CD4-positive, alpha-beta T cell treated with Interleukin-2 at 100 ng/mL for 4 hours (primary cell): ENCODE measurements around the gene PTPRN2.

Experiments used
- DNase-seq: peaks from one replicate; pipeline ENCODE4 v3.0.0-alpha.2; 2020; ENCODE audit warnings: low spot score

The PTPRN2 gene

DNA sequence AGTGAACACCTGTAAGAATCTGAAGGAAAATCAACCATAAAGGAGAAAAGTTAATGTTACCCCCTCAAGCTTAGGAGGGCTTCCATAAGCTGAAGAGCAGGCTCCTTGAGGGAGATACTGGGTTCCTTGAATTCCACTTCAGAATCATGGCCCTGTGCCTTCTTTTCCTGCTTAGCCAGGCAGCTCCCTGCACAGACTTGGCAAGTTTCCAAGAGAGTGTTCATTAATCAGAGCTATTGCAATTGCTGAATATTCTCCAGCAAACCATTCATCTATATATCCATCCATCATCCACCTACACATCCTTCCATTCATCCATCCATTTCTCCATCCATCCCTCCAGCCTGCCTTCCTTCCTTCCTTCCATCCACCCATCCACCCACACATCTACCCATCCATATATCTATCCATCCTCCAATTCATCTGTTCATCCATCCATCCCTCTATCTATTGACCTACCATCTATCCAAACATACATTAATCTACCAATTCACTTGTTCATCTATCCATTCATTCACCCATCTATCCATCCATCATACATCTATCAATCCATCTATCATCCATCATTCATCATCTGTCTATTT lies 574.4 kb downstream of the PTPRN2 start:
- DNase-seq = no peak

DNA sequence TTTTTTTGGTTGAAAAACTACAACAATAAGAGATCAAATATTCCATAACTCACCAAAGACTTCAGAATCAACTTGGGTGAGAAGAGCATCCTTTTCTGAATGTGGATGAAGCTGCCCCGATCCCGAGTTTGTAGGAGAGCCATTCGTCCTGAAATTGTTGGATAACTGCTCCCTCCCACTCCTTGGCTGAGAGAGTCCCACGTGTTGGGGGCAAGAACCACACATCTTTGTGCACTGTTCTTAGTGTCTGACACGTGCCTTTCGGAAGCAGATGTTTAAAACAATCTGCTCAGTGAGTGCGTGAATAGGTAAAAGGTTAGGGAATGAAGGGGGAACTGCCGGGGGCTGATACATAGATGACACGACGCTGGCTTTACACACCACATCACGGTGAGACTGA lies 575.7 kb downstream of the PTPRN2 start:
- DNase-seq = no peak

DNA sequence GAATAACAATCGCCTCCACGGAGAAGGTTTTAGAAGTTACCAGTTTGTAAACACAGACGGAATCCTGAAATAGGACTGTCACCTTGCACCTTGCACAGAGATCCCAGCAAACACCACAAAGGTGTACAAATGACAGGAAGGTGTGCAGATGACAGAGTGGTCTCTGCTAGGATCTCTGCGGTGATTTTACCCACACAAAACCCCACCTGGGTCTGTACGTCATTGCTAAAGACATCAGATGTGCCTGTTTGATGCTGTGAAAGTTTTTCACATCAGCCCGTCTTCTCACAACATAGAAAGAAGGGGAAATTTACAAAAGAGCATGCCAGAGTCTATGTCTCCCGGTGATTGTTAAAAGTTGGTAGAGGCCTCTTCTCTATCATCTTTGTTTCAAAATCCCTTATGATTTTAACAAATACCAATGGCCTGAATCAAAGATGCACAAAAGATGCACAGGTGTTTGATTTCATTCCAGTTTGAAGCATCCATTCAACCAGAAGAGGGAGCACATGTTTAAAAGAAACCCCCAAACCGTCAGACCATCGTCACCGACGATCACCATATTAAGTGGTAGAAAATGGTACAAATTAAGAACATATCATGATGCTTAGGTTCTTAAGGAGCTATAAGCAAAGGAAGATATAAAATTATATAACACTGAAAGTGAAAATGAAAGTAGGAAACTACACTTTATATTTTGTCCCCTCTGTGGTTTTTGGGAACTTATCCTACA lies 576.5 kb downstream of the PTPRN2 start:
- DNase-seq = no peak

DNA sequence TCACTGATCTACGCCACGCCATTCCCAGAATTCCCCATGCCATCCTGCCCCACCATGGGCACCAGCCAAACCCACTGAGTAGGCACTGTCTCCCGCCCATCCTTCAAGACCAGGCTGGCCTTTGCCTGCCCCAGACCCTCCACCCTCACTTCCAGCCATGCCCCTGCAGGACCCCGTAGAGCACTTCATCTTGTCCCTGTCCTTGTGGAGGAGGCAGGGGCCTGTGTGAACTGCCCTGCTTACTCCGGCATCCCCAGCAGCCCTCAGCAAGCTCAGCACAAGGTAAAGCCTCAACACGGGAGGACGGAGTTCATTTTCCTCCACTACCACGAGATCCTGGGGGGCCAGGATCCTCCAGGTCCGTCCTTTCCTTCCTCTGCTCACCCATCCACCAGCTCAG lies 577.7 kb downstream of the PTPRN2 start:
- no peak for DNase-seq

DNA sequence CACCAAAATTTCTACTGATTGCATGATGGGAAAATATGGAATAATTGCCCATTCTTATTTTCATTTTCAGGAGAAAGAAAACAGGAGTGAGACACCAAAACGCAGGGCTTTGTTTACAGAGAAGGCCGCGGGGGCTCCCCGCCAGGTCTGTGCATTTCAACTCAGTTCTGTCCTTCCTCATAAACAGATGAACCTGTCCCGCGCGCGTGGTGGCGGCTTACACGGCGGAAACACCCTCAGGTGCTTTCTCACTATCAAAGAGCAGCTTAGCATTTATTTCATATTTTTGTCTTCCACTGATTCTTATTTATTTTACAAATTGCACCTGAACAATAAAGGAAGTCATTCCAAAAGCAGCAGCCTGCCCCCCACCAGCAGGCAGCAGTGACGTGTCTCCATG lies 579.4 kb downstream of the PTPRN2 start:
- DNase-seq = no peak

DNA sequence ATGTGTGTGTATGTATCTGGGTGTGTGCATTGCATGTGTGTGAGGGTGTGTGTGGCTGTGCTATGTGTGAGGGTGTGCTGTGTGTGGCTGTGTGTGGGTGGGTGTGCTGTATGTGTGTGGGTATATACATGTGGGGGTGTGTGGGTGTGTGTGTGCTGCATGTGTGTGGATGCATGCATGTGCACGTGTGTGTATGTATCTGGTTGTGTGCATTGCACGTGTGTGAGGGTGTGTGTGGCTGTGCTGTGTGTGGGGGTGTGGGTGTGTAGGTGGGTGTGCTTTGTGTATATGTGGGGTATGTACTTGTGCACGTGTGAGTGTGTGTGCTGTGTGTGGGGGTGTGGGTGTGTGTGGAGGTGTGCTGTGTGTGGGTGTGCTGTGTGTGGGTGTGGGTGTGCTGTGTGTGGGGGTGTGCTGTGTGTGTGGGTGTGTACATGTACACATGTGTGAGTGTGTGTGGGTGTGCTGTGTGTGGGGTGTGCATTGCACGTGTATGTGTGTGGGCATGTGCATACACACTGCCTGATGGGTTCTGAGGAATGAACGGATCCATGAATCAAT lies 579.8 kb downstream of the PTPRN2 start:
- DNase-seq = no peak

DNA sequence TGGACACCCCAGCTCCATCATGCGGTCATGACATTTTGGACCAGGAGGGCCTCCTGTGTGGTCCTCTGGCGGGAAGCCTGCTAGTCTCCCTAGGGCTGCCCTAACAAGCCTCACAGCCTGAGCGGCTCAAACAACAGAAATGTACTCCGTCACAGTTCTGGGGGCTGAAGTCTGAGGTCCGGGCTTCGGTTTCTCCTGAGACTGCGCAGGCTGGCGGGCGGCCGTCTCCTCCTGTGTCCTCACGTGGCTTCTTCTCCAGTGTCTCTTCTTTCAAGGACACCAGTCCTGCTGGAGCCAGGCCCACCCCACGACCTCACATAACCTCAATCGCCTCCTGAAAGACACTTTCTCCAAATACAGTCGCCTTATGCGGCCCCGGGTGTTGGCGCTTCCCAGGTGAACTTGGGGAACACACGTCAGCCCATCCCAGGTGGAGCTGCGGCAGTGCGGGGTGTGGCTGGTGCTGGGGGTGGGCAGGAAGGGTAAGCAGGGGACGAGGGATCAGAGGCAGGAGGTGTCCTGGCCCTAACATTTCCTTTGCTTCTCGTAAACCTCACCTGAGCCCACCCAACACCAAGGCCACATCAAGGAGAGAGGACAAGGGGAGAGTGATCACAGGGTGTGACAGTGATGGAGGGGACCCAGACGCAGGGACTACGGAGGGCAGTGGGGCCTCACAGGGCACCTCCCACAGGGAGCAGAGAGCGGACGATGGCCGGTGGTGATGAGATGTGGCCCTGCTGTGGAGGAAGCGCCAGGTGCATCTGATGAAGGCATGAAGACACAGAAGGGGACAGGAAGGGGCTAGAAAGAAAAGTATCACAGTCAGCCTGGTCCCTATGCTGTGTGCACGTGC lies 580.6 kb downstream of the PTPRN2 start:
- no peak for DNase-seq

DNA sequence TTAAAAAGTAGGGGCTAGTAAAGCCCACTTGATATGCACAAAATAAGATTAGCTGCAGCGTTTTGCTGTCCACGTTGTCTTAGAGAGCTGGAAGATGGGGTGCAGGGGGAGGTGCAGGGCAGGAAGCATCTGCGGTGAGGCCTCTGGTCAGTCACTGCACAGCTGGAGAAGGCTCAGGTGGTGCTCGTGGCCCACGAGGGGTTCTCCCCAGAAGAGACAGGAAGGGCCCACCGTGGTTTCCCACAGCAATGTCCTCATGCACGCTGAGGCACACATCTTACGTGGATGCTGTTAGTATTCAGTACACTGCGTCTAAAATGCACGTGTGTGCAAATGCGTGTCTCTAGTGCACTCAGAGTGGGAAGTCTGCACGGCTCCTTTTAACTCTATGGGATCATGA lies 582.1 kb downstream of the PTPRN2 start:
- no peak for DNase-seq

DNA sequence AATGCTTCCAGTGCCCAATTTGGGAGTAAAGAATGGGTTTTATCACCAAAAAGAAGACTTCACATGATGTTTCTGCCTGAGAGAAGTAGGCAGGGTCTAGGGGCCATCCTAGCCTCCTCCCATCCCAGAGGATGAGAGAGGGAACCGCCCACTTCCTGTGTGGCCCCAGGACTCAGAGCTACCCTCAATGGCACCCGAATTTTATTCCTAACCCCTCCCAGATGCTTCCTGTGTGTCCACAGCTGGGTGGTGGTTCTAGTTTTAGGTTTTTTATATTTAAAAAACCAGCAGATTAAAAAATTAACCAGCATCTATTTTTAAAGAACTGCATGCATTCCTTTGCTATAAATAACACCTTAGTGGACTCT lies 583.5 kb downstream of the PTPRN2 start:
- no peak for DNase-seq

DNA sequence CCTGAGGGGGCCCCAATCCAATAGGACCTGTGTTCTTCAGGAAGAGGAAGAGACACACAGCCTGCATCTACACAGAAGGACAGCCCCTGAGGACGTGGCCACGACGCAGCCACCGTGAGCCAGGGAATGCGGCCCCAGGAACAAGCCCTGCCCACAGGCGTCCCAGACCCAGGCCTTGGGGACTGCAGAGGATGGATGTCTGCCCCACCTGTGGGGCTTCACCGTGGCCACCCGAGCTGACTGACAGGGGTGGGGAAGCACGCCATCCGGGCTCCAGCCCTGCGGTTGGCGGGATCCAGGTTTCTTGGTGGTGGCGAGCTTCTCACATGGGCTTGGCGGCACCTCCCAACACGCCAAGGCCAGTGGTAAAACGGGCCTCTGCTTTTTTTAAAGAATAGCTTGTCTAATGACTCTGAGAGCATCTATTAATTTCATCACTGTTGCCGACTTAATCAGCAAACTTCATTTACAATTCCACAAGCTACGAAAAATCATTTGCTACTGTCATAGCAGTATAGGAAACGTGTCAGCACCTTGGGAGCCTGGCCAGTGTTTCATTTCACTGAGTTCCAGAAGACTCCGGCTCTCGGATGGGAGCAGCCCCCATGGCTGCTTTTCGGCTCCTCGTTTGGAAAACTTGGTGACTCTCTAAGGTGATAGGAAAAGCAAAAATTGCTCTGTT lies 584.0 kb downstream of the PTPRN2 start:
- no peak for DNase-seq

DNA sequence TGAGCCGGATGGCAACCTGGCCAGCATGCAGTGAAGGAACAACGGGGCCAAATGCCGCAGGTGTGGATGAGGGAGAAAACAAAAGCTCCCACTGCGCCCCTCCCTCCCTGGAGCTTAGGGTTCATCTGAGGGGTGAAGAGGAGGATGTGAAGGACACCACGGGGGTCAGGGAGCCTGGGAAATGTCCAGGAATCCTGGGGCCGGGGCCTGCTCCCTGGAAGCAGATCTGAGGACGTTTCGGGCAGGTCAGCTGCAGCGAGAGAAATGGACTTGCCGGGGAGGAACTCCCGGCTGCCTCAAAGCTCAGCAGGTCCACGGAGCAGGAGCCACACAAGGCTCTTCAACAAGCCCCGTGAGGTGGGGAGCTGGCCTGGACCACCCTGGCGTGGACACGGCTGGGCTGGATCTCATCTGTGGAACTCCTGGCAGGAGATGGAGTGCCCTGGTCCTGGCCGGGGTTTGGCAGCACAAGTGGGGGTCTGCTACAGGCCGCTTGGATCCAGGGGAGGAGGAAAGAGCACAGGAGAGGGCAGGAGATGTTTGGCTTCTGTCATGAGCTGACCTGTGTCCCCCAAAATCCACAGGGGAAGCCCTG lies 585.0 kb downstream of the PTPRN2 start:
- DNase-seq = no peak

DNA sequence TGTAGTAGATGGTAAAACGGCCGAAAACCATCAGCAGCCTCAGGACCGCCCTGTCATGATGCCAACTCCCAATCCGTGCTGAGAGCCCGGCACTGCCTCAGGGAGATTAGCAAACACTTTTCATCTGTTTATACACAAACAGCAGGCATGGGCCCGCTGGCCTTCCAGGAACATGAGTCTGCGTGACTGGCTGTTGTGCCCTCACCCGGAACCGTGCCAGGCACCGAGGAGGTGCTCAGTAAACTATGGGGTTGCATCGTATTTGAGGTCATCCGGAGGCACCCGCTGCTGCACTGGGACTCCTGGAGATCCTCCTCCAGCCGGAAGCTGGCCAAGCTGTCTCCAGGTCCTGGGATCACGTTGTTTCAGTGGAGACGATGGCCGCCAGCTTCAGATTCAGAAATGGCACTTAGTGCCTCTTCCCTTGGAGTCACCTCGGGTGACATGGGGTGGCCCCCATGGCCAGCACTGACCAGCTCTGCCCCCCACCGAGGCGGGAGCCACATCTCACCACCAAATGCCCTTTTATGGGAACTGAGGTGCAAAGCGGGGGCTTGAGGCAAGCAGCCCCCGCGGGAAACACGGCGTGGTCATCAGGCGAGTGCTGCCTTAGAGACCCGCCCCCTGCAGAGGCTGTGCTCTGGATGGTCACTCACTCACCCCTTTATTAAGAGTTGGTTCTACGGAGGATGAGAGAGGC lies 585.9 kb downstream of the PTPRN2 start:
- DNase-seq = no peak

DNA sequence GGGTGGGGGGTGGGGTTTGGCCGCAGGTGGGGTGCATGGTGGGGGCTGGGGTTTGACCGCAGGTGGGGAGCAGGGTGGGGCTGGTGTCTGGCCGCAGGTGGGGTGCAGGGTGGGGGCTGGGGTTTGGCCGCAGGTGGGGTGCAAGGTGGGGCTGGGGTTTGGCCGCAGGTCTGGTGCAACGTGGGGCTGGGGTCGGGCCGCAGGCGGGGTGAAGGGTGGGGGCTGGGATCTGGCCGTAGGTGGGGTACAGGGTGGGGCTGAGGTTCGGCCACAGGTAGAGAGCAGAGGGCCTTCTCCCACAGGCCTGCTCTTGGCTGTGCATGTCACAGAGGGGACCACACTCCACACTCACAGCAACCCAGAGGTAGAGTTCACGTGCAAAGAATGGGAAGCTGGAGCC lies 586.6 kb downstream of the PTPRN2 start:
- DNase-seq = no peak

DNA sequence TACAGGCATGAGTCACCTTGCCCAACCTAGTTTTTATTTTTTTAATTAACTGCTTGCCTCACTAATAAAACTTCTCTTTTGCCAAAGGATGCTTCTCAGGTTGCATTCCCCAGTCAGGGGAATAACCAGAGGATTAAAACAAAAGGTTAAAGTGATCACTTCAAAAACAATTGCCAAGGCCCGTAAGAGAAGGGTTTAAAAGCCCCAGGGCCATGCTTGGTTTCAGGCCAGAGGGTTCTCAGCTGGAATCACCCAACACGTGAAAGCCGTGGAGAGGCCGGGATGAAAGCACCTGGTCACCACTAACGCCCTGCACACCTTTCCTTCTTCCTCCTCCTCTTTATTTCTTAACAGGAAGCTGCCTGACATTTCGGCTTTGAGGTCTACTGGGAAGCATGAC lies 587.5 kb downstream of the PTPRN2 start:
- DNase-seq = no peak

DNA sequence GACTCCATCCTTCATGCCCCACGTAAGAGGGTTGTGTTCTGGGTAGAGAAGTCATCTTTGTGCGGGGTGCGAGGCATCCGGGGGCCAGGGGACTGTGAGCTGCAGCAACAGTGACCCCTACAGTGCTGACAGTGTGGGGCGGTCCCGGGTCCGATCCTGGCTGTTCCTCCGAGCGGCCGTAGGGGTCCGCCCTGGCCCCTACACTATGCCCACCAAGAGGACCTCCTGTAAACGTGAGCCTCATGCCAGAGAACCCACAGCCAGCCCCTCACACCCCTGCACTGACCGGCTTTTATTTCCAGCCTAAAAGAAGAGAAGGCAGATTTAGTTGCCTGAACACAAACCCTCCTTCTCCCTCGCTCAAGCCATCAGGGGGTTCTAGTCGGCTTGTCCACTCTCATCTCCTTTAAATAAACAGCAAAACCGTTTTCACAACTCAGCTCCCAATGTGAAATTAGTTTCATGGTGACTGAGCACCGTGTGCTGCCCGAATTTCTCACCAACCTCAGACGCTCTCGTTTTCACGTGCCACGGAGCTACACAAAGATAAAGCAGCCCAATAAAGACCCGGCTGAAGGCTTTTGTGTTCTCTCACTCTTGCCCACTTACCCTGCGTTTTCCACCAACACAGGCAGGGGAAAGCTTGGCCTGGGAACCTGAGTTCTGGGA lies 588.6 kb downstream of the PTPRN2 start:
- no peak for DNase-seq

DNA sequence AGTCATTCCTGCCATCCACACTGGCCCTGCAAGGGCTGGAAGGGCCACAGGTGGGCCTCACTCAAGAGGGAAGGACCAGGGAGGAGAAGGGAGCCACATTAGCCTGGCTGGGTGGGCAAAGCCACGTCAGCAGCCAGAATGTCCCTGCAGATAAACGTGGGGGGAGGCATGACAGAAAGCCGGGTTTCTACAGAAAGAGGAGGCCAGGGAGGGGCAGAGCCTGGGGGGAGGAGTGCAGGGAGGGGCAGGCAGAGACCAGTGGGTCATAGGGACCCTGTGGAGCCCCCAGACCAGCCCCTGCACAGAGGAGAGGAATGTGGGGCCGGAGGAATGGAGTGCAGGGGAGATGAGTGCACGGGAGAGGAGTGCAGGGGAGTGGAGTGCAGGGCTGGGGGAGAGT lies 590.2 kb downstream of the PTPRN2 start:
- DNase-seq = no peak

DNA sequence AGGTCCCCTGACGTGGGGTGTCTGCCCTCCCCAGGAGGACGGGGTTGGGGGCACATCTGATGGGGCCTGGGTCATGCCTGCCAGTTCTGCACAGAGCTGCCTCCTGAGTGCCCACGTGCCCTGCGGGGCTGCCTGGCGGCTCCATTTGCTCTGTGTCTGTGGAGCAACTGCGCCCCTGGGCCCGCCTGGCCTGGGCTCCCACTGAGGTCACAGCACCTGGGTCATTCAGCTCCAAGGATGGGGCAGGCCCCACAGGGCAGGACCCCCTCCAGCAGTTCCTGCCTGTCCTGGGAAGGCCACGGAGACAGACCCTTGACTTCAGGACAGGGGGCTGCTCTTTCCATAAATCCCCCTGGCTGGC lies 590.6 kb downstream of the PTPRN2 start:
- no peak for DNase-seq

DNA sequence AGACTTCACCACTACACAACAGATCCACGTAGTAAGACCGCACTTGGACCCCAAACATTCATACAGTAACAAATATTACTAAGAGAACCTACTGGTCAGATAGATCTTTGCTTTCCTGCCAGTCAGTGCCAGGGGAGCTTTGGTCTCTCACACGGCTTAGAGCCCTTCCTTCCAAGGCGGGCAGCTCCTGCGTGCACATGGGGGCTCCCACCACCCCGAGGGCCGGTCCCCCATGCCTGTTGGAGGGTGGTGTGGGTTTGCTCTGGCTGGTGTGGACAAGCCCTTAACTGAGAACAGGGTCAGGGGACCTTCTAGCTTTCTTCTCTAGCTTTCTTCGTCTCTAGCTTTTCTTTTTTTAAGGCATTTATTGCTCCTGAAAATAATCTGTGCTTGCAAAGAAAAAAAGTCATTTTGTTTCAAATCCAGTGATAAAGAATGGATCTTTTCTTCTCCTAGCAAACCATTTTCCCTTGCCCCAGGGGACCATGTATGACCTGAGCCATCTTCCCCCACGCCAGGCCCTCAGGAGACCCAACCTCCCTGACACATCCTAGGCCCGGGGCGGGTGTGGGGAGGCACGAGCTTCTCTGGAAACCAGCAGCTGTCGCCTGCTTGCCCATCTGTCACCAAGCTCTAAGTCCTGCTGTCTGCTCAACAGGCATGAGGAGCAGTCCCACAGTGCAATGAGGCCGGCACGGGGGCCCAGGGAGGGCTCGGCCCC lies 591.1 kb downstream of the PTPRN2 start:
- no peak for DNase-seq

DNA sequence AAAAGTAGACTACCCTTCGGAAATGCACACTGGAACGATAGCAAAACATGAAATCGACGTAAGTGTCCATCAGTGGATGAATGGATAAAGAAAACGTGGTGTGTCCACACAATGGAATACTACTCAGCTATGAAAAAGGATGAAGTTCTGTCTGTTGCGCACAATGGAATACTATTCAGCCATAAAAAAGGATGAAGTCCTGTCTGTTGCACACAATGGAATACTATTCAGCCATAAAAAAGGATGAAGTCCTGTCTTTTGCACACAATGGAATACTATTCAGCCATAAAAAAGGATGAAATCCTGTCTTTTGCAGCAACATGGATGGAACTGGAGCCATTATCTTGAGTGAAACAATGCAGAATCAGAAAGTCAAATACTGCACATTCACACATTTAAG lies 591.8 kb downstream of the PTPRN2 start:
- no peak for DNase-seq

DNA sequence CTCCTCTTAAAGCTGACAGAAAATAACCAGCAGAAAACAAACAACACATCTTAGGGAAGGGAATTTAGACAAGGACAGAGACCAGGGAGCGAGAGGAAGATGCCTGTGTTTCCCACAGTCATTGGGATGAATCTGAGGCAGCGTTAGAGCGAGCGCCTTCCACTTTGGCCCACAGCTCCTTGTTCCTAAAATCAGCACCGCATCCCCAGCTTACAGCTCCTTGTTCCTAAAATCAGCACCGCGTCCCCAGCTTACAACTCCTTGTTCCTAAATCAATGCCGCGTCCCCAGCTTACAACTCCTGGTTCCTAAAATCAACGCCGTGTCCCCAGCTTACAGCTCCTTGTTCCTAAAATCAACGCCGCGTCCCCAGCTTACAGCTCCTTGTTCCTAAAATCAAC lies 593.3 kb downstream of the PTPRN2 start:
- DNase-seq = no peak
